DND-41 (cell line): ENCODE data around the gene TRIML2.

Experiments
- ATAC-seq: fragments of 200-7000 bp; cut with Tn5 transposase; 3 replicates; pipeline ENCODE4 v1.9.1; 2021; ENCODE audit warnings: low read depth; ENCODE audit not compliant: insufficient read depth
- DNase-seq: peaks from one replicate; pipeline ENCODE4 v3.0.0-alpha.2; 2020
- H2AFZ ChIP-seq: 2 replicates; pipeline ENCODE4 v1.6.0; 2012; ENCODE audit warnings: low read depth, low read length
- H3K27ac ChIP-seq: 2 replicates; pipeline ENCODE4 v1.5.1; 2012; ENCODE audit warnings: low read length, inconsistent platforms
- H3K27me3 ChIP-seq: fragments of 200-600 bp; sonication (generic); 2 replicates; pipeline ENCODE4 v1.6.0; 2012; ENCODE audit warnings: low read length, mild to moderate bottlenecking, inconsistent platforms; ENCODE audit not compliant: insufficient read depth, poor library complexity
- H3K36me3 ChIP-seq: 2 replicates; pipeline ENCODE4 v1.5.1; 2012; ENCODE audit warnings: low read length, inconsistent platforms; ENCODE audit not compliant: insufficient read depth
- H3K4me1 ChIP-seq: 2 replicates; pipeline ENCODE4 v1.5.1; 2012; ENCODE audit warnings: mild to moderate bottlenecking, low read length; ENCODE audit not compliant: insufficient read depth
- H3K4me2 ChIP-seq: 2 replicates; pipeline ENCODE4 v1.6.0; 2012; ENCODE audit warnings: mild to moderate bottlenecking, moderate library complexity, low read length, inconsistent platforms; ENCODE audit not compliant: insufficient read depth
- H3K4me3 ChIP-seq, 2 experiments: fragments of 200-600 bp in 1 of 2; shearing (Covaris generic) in 1 of 2; 2 replicates each; pipeline ENCODE4 v1.5.1; 2012 to 2016; ENCODE audit warnings: inconsistent platforms in 2 of 2, low read length in 2 of 2, mild to moderate bottlenecking in 2 of 2, low read depth in 1 of 2, moderate library complexity in 1 of 2
- H3K79me2 ChIP-seq: 2 replicates; pipeline ENCODE4 v1.6.0; 2012; ENCODE audit warnings: low read length, inconsistent platforms; ENCODE audit not compliant: insufficient read depth
- H3K9ac ChIP-seq: 2 replicates; pipeline ENCODE4 v1.6.0; 2012; ENCODE audit warnings: low read depth, mild to moderate bottlenecking, inconsistent platforms, low read length, moderate library complexity
- H3K9me3 ChIP-seq: 2 replicates; pipeline ENCODE4 v1.5.1; 2012; ENCODE audit warnings: low read length, moderate library complexity, mild to moderate bottlenecking, inconsistent platforms; ENCODE audit not compliant: insufficient read depth, severe bottlenecking
- H4K20me1 ChIP-seq: 2 replicates; pipeline ENCODE4 v1.6.0; 2012; ENCODE audit warnings: low read length; ENCODE audit not compliant: insufficient read depth
- EZH2 ChIP-seq: IDR thresholded peaks from 3 replicates; pipeline ENCODE4 v1.6.1; 2012; ENCODE audit warnings: borderline replicate concordance, low read depth, mild to moderate bottlenecking, moderate library complexity, low read length, inconsistent platforms; ENCODE audit not compliant: severe bottlenecking
- TF ChIP-seq, protein P1 (sequence below): IDR thresholded peaks from 2 replicates; pipeline ENCODE4 v1.5.1; 2012; ENCODE audit warnings: borderline replicate concordance, low read length, moderate library complexity, mild to moderate bottlenecking; ENCODE audit not compliant: poor library complexity, severe bottlenecking; ENCODE audit errors: extremely low read depth

TRIML2 gene

DNA sequence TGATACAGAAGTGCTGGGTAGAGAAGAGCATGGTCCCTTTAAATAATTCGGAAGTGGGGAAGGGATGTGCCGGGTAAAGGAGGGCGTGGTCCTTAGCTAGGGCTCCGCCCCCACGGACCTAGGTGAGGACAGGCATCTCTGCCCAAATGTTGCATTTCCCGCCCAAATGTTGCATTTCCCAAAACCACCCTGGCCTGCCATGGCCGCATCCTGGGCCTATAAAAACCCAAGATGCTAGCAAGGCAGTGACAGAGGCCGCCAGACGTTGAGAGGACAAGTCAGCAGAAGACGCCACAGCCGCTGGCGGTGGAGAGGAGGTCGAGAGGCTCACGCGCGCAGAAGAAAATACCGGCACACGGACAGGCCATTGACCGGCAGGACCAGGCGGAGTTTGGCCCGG, 67.7 kb downstream of the TRIML2 start:
- Histone ChIP-seq H3K9ac (no peak overlapping the region), H3K36me3 (no peaks in the 10 kb centered on the region), H3K9me3 (peaks cover 2% of the 10 kb centered on the region), H4K20me1 (no peaks in the 10 kb centered on the region), H3K27me3 (no peaks in the 10 kb centered on the region), H2AFZ (no peak overlapping the region), H3K27ac (no peak overlapping the region), H3K4me1 (no peaks in the 10 kb centered on the region), H3K4me2 (no peak overlapping the region), H3K79me2 (no peaks in the 10 kb centered on the region), H3K4me3 (no peak overlapping the region)
- no peak for TF ChIP-seq EZH2
- TF ChIP-seq, protein P1, sequence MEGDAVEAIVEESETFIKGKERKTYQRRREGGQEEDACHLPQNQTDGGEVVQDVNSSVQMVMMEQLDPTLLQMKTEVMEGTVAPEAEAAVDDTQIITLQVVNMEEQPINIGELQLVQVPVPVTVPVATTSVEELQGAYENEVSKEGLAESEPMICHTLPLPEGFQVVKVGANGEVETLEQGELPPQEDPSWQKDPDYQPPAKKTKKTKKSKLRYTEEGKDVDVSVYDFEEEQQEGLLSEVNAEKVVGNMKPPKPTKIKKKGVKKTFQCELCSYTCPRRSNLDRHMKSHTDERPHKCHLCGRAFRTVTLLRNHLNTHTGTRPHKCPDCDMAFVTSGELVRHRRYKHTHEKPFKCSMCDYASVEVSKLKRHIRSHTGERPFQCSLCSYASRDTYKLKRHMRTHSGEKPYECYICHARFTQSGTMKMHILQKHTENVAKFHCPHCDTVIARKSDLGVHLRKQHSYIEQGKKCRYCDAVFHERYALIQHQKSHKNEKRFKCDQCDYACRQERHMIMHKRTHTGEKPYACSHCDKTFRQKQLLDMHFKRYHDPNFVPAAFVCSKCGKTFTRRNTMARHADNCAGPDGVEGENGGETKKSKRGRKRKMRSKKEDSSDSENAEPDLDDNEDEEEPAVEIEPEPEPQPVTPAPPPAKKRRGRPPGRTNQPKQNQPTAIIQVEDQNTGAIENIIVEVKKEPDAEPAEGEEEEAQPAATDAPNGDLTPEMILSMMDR = no peak
- ATAC-seq = no peak
- DNase-seq = no peak
